Mucosa of descending colon (tissue), 3 donors: Measurements from ENCODE around the gene LMO1. TPM values are rescaled to one million over a fixed set of nuclear protein-coding genes. Genes with fewer than 3 reads are reported as not detected.
A peak's percentile ranks its signal among the peaks of the same experiment; 100 is the strongest.

ENCODE experiments used
- ATAC-seq: fragments of 200-7000 bp; cut with Tn5 transposase; one replicate; pipeline ENCODE4 v1.9.1; 2020; ENCODE audit warnings: mild to moderate bottlenecking, moderate library complexity
- DNase-seq, 3 donors: peaks; one replicate each; pipeline ENCODE4 v3.0.0-alpha.2; 2020
- H3K36me3 ChIP-seq: fragments of 200-600 bp; one replicate; pipeline ENCODE4 v1.8.0; 2021; ENCODE audit warnings: low read depth, mild to moderate bottlenecking
- H3K4me1 ChIP-seq: fragments of 200-600 bp; one replicate; pipeline ENCODE4 v1.8.0; 2021; ENCODE audit warnings: low read depth, mild to moderate bottlenecking
- H3K4me3 ChIP-seq: fragments of 200-600 bp; one replicate; pipeline ENCODE4 v1.8.0; 2021; ENCODE audit warnings: mild to moderate bottlenecking
- H3K9me3 ChIP-seq: fragments of 200-600 bp; one replicate; pipeline ENCODE4 v1.8.0; 2021; ENCODE audit warnings: mild to moderate bottlenecking
- intact Hi-C, 2 donors: fragments of 100-400 bp; cut with DNase I in 1 of 2; cut with micrococcal nuclease in 1 of 2; formaldehyde crosslinking; loops; one replicate each; pipeline versions ENCODE4 v1.11.0 to v1.11.1; 2022; cut with DNase I, micrococcal nuclease
- total RNA-seq, 3 donors: library from RNA; stranded (reverse); fragmentation: NEBNext Ultra II Directional in 2 of 3; extraction: Animal tissue kit (Norgen Biotek cat#: 25700) in 2 of 3; gene quantifications; one replicate each; pipeline versions ENCODE4 v1.2.1 to v1.2.4, GENCODE V29; 2021 to 2023
- TF ChIP-seq, protein P1 (sequence below): fragments of 200-600 bp; IDR thresholded peaks from one replicate; pipeline ENCODE4 v1.8.0; 2022; ENCODE audit warnings: antibody characterized with exemption, mild to moderate bottlenecking
- donor health status: DM: no; HTN: no; CAD: no; lungs with moderate emphysema.
- donor health status: DM: no; HTN: no; CAD: no.
- donor health status: DM: no; HTN: yes; CAD: no.

The LMO1 gene
- total RNA-seq, 3 donors from 2014 or later: 0.70 TPM; not detected in 2

DNA sequence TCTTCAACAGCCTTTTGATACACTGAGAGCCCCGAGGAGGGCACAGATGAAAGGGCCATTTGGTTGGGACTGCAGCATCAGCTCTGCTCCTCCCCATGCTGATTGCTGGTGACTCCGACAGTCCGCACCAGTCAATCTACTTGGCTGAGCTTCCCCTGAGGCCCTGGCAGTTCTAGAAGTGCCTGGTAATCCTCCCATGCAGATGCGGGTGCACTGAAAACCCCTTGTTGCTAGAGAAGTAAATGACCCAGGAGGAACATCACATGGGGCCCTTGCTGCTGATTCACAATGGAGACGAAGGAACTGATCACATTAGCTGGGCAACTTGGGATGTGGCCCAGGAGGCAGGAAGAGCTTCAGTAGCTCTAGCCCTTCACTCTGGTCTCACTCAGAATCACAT is 59.7 kb downstream of the LMO1 start:
- H3K36me3 ChIP-seq: no peaks in the 10 kb centered on the region
- TF ChIP-seq, protein P1, sequence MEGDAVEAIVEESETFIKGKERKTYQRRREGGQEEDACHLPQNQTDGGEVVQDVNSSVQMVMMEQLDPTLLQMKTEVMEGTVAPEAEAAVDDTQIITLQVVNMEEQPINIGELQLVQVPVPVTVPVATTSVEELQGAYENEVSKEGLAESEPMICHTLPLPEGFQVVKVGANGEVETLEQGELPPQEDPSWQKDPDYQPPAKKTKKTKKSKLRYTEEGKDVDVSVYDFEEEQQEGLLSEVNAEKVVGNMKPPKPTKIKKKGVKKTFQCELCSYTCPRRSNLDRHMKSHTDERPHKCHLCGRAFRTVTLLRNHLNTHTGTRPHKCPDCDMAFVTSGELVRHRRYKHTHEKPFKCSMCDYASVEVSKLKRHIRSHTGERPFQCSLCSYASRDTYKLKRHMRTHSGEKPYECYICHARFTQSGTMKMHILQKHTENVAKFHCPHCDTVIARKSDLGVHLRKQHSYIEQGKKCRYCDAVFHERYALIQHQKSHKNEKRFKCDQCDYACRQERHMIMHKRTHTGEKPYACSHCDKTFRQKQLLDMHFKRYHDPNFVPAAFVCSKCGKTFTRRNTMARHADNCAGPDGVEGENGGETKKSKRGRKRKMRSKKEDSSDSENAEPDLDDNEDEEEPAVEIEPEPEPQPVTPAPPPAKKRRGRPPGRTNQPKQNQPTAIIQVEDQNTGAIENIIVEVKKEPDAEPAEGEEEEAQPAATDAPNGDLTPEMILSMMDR: no peak
- H3K4me1 ChIP-seq: no peaks in the 10 kb centered on the region
- no peak for DNase-seq
- intact Hi-C loops: no loop called here
- no peak overlapping the region for H3K4me3 ChIP-seq
- no peaks in the 10 kb centered on the region for H3K9me3 ChIP-seq
- ATAC-seq: no peak

DNA sequence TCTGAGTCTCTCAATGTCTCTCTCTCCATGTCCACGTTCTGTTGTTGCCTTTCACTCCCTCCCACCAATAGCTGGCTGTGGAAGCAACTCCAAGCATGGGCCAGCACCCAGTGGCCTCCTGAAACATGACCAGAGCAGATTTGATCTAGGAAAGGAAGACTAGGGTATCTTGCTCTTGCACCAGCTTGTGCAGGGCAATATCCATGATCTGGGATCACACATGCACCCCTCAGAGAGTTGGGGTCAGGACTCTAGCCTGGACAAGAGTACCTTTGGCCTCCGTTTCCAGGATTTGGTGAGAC is 60.3 kb downstream of the LMO1 start:
- Histone ChIP-seq H3K36me3 (no peaks in the 10 kb centered on the region), H3K4me3 (no peak overlapping the region), H3K9me3 (no peaks in the 10 kb centered on the region), H3K4me1 (no peaks in the 10 kb centered on the region)
- no peak for ATAC-seq
- TF ChIP-seq, protein P1: no peak
- intact Hi-C loops: no loop called here
- no peak for DNase-seq

DNA sequence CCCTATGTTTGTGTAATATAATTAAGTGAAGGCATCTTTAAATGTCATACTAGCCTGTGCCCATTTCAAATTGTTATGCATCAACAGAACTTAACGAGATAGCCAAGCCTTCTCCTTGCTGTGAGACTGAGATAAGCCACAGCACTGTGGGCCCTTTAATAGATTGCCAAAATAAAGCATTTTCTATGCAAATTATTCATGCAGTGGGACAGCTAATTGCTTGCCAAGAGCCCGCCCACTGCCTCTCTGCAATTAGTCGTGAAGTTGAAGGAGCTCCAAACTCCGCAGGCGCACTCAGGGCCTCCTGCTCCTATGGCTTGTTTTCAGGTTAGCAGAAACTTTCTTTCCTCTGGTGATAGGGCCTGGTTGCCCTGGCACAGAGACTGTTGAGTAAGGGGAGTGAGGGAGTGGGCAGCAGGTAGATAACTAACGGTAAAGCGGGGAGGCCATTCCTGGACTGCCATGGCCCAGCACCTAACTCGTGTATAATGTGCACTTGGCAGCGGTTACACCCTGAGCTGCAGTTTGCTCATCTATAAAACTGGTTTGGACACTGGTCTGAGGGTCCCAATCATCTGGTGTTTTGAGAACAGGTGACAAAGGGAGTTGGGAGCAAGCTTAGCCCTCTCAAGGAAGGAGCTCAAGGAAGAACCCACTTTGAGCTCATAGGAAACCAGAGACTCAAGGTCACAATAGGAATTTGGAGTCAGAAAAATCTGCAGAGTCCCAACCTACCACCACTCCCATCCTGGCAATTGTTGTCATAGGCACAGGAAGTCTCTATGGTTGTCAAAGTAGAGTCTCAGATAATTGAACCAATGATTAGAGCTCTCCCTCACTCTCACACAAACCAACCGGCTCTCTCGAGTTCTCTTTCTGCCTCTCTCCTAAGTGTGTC is 60.9 kb downstream of the LMO1 start:
- no peaks in the 10 kb centered on the region for H3K9me3 ChIP-seq
- H3K36me3 ChIP-seq: no peaks in the 10 kb centered on the region
- intact Hi-C loops: no loop called here
- no peak overlapping the region for H3K4me3 ChIP-seq
- no peak for ATAC-seq
- TF ChIP-seq, protein P1: no peak
- DNase-seq: no peak
- no peaks in the 10 kb centered on the region for H3K4me1 ChIP-seq

DNA sequence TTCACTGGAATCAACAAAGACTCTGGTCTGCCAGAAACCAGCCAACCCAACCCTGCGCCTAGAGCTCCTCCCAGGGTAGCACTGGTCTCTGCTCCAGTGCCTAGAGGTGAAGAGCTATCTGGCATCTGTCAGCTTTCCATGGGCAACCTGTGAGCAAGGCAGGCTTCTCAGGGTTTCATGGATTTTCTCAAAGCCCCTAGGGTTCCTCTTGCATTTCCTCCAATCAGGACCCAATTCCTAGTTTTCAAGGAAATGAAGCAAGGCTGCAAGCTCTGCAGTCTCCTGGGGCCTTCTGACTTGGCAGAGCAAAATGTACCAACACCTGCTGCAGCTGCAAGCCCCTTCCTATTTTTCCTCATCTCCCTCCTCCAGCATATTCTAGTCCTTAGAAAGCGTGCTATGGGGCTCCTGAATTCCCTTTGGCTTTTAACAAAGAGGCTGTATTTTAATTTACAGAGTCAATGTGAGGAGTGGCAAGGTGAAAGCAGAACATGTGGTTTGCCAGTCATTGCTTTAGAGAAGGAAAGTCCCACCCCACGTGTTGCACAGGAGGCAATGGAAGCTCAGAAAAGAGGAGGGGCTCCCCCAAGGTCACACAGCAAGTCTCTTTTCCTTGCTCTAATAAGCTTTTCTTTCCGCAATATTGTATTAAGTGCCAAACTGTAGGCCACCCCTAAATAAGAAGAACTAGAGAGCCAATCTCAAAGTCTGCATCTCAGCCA is 61.9 kb downstream of the LMO1 start:
- ATAC-seq: peak; percentile 45
- H3K9me3 ChIP-seq: no peaks in the 10 kb centered on the region
- H3K4me1 ChIP-seq: no peaks in the 10 kb centered on the region
- no peak for DNase-seq
- intact Hi-C loops: no loop called here
- no peaks in the 10 kb centered on the region for H3K36me3 ChIP-seq
- TF ChIP-seq, protein P1: no peak
- no peak overlapping the region for H3K4me3 ChIP-seq

DNA sequence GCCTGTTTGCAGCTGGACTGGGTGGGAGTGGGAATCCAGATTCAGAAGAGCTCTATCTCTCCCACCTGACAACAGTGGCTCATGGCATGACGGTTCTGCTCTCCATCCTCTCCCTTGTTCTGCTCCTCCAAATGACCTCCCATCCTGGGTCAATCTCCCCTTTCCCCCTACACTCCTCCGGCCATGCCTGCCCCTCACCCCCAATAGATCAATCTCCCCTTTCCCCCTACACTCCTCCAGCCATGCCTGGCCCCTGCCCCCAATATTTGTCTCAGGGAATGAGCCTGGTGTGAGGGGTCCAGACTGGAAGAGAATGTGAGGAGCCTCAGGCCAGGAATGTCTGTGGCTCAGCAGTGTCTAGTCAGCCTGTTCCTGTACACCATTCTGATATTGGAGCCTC is 64.0 kb downstream of the LMO1 start:
- ATAC-seq (no peak), DNase-seq (no peak)
- H3K9me3 ChIP-seq: no peaks in the 10 kb centered on the region
- no peaks in the 10 kb centered on the region for H3K36me3 ChIP-seq
- no peaks in the 10 kb centered on the region for H3K4me1 ChIP-seq
- TF ChIP-seq, protein P1: no peak
- intact Hi-C loops: no loop called here
- no peak overlapping the region for H3K4me3 ChIP-seq
